IPS DF 4.7 (cell line): ENCODE measurements around the gene PLA2R1.

Experiments used
- DNase-seq: peaks from one replicate; pipeline ENCODE4 v3.0.0-alpha.2; 2013; ENCODE audit warnings: low spot score; ENCODE audit errors: extremely low read depth

The PLA2R1 gene

DNA sequence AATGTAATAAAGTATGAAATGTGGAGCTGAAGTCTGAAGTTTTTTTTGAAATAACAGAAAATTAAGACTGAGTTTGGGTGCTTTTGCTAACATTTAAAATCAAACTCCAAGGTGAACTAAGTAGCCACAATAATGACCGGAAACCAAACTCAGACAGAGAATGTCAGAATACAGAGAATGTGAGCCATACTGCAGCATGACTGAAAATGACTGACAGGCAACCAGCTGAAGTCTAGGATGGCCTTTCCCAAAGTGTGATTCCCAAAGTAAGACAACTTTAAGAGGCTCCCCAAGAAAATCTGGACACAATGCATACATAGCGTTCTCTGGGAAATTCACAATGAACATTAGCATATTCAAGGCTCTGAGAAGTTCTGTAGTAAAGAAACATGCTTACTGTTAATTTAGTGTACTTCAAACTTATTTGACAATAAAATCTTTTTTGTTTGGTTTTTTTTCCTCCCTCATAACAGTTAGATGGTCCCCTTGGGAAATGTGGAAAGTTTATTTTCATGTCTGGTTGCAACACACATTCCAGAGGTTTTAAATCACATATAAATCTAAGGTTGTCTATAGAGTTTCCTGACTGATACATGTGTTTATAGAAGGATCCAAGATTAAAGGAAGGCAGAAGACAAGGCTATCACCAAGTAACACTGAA is 28.6 kb downstream of the PLA2R1 start:
- DNase-seq = no peak

- no peak for DNase-seq
These were observed 33.2 kb downstream of the PLA2R1 start for GRCh38 chr2:160029270-160029628.

- DNase-seq = no peak
These were observed 33.8 kb downstream of the PLA2R1 start for GRCh38 chr2:160028431-160029269.

DNA sequence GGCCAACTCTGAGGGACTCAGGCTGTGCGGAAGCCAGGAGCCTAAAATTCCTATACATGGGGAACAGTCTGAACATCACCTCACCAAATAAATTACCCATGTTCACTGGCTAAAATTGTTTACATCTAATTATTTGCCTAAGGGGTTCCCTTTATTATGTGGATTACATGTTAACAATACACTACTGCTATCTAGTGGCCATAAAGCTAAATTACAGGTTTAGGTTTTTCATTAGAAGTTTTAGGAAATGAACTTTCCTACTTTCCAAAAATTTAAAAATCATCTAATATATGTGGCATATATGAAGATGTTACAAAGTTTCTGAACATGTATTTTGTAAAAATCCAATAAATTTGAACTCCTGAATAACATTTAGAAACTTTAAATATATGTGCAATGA is 40.3 kb downstream of the PLA2R1 start:
- DNase-seq = no peak

GRCh38 chr2:160019374-160020090 is 42.9 kb downstream of the PLA2R1 start:
- no peak for DNase-seq

- DNase-seq = no peak
These were observed 46.7 kb downstream of the PLA2R1 start for GRCh38 chr2:160015746-160016145.

- no peak for DNase-seq
These were observed 48.2 kb downstream of the PLA2R1 start for GRCh38 chr2:160014227-160014626.

DNA sequence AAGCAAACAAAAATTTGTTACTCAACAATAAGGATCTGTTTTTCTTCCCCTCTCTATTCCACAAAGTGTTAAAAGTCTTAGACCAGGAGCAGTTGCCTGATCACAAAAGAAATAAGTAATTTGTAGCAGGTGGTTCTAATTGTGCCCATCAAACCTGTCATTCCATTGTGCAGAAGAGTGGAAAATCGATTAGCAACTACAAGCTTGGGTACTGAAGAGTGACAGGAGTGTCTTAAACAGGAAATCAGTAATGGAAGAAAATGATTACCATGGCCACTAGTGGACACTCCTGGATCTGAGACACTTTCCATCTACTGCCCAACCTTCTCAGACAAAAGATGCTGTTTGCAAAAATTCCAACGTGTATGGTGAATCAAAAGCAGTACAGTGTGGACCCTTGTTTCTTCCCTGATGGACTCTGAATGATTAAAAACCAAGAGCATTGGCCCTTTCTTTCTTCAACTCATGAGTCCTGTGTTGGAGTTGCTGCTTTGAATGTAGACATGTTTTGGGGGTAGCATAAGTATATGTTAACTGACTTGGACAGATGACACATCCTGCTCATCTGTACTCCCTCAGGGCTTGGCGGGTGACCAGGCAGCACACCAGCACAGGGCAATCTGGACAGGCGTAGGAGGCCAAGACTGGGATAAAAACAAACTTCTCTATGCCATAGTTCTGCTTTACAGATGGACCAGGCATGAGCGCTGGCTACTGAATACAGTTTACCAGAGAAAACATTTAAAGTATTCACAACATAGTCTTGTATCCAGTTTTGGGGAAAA is 51.9 kb downstream of the PLA2R1 start:
- no peak for DNase-seq

DNA sequence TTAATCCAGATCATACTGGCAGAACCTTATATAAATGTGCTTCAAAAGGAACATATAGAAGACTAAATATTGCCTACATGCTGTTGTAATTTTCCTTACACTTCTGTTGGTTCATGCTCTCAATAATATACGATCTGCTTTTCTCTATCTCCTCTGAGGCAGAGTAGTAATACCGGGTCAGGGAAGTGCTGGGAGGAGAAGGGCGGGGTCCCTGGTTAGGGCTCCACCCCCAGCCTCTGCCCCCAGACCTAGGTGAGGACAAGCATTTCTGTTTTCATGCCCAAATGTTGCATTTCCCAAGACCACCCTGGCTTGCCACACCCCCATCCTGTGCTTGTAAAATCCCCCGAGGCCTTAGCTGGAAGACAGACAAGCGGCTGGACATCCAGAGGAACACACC is 55.3 kb downstream of the PLA2R1 start:
- DNase-seq = no peak

DNA sequence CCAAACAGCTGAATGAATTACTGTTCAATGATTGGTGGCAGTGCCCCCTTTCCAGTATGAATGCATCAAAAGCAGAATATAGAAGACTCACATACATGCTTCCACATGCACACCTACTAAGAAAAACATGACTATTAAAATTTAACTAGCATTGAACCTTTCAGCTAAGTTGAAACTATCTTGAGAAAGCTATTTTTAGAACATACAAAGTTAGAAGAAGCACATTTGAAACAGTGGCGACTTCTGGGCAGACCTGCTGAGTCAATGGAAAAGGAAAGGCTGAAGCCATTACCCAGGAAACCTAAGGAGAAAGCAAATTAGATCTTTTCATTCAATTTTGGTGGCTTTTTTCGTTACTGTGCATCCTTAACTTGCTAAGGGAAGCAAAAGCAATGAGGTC is 55.9 kb downstream of the PLA2R1 start:
- no peak for DNase-seq

GRCh38 chr2:160005908-160006307 is 56.5 kb downstream of the PLA2R1 start:
- DNase-seq = no peak

GRCh38 chr2:160005476-160005875 is 56.9 kb downstream of the PLA2R1 start:
- no peak for DNase-seq

DNA sequence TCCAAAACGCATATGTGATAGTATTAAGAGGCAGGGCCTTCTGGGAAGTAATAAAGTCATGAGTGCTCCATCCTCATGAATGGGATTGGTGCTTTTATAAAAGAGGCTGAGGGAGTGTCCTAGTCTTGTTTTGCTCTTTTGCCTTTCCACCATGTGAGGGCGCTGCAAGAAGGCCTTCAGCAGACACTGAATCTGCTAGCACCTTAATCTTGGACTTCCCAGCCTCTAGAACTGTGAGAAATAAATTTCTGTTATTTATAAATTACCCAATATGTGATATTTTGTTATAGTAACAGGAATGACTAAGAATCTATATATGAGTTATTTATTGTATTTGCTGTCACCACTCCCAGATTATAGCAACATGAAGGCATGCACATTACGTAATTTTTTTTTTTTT is 63.5 kb downstream of the PLA2R1 start:
- DNase-seq = no peak

DNA sequence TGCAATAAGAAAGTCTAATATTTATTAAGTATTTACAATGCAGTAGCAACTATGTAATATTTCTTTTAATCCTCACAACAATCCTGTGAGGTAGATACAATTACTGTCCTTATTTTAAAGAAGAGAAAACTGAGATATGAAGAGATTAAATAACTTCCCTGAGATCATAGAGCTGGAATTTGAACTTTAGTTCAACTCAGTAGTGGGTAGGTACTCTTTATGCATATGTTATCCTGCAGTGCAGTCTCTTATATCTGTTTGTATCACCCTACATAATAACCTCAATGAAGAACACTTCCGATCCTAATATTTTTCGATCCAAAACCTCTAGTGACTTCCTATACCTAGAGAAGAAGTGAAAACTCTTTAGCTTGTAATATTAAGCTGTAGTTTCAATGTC is 64.2 kb downstream of the PLA2R1 start:
- DNase-seq = no peak

DNA sequence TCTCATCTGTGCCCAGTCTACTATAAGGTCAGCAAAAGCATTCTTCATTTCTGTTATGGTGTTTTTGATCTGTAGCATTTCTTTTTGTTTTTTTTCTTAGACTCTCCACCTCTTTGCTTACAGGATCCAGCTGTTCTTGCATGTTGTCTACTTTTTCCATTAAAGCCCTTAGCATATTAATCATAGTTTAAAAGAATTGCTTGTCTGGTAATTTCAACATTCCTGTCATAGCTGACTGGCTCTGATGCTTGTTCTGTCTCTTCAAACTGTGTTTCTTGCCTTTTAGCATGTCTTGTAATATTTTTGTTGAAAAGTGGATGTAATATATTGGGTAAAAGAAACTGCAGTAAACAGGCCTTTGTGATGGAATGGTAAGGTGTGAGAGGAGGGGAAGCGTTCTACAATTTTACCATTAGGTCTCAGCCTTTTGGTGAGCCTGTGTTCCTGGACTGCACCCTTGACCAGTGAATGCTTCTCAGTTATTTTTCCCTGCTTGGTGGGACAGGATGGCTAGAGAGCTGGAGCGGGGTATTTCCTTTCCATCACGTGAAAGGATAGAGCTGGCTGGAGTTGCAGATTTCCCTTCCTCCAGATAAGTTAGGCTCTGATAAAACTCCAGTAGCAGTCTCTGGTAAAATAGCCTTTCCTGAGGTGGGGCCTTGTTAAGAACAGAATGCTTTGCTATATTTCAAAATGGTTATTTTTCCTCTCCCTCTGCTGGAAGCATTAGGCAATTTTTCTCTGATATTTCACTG is 65.4 kb downstream of the PLA2R1 start:
- no peak for DNase-seq

DNA sequence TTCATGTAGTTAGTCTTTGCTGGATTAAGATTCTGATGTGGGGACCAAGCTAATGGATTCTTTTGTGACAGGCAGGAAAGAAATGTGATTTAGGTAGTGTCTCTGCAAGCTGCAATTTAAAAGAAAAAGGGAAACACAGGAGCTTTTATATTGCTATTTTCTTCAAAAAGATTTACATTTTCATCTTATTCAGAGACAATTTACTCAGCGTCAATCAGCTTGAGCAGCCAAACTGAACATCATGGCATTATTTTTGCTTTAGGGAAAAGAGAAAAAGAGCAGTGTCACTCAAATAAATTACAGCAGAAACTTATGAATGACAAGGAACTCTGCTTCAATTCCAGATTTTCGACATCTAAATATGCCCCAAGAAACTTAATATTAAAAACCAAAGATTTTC is 67.4 kb downstream of the PLA2R1 start:
- DNase-seq = no peak

- DNase-seq = no peak
These were observed 73.2 kb downstream of the PLA2R1 start for GRCh38 chr2:159989249-159989648.

- DNase-seq = no peak
These were observed 73.9 kb downstream of the PLA2R1 start for GRCh38 chr2:159988412-159988970.

- DNase-seq = no peak
These were observed 75.2 kb downstream of the PLA2R1 start for GRCh38 chr2:159987181-159987580.

GRCh38 chr2:159985656-159986055 is 76.8 kb downstream of the PLA2R1 start:
- DNase-seq = no peak

DNA sequence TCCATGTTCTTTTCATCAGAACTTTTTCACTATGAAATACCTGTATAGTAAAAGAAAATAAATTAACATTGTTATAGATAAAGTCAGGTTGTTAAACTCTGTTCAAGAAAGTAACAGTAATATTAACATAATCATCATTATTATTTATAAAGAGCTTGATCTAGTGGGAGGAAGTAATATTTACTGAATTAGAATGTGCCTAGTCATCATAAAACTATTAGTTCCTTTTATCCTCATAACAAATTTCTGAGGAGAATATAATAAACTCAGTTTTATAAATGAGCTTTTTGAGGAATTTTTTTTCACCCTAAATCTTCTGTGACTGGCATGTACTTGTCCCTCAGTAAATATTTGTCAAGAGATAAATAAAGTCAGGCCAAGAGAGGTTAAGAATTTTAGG is 78.4 kb downstream of the PLA2R1 start:
- DNase-seq = no peak
